GM19240 (cell line): Measurements from ENCODE around the gene IRX5.

Experiments used
- DNase-seq: peaks from one replicate; pipeline ENCODE4 v3.0.0; 2011; ENCODE audit warnings: low spot score; ENCODE audit not compliant: insufficient read length

IRX5 gene

DNA sequence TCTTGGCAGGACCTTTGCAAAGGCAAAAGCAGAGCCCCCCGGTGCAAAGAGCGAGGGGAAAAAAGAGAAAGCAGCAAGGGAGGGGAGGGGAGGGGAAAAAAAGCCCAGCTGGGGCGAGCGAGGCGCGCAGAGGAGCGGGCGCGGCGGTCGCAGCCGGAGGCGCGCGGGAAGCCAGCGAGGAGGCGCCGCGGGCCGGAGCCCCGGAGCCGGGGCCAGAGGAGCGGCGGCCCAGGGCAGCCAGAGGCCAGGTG is 129 bp downstream of the IRX5 start:
- no peak for DNase-seq

DNA sequence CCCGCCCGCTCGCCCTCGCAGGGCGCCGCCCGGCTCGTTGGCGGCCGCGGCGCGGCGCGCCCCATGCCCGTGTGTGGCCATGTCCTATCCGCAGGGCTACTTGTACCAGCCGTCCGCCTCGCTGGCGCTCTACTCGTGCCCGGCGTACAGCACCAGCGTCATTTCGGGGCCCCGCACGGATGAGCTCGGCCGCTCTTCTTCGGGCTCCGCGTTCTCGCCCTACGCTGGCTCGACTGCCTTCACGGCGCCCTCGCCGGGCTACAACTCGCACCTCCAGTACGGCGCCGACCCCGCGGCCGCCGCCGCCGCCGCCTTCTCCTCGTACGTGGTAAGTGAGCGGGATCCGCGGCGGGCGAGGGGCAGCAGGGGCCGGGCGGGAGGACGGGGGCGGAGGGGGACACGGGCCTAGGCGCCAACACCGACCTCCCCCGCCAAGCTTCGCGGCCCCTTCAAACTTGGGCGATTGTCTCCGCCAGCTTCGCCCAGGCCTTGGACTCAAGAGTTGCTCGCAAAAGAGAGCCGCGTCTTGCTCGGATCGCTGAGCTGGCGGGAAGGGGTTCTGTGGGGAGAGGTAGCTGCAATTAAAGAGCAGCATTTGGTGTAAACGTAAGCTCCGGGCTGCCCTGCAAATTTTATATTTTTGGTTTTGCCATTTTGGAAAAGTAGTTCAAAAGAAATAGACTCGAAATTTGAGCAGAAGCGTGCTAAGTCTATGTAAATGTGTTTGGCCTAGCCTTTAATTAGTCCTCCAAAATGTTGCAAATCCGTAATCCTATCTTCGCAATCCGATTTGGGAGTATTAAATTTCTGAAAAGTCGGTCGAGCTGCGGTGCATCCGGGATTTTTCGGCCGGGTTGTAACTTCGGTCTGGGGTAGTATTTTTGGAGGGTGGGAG is 702 bp downstream of the IRX5 start:
- DNase-seq, result no peak

DNA sequence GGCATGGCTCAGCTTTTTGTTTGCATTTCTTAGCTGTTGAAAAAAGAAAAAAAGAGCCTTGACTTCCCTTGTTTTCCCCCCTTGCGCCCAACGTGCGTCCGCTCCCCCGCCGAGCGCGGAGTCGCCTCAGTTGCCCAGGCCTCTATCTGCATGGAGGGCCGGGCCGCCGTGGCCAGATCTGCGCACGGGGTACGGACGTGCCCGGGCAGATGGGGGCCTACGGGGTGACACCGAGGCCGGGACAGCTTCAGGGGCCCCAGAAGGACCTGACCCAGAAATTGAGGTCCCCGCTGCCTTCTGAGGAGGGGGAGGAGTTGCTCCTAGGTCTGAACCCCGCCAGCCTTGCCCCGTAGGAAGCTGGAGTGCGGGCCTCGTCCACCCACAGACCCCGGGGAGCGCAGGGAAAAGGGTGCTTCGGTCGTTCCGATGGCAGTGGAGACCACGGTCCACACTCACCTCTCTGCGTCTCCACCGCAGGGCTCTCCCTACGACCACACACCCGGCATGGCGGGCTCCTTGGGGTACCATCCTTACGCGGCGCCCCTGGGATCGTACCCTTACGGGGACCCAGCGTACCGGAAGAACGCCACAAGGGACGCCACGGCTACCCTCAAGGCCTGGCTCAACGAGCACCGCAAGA is 1.5 kb downstream of the IRX5 start:
- DNase-seq, result no peak

DNA sequence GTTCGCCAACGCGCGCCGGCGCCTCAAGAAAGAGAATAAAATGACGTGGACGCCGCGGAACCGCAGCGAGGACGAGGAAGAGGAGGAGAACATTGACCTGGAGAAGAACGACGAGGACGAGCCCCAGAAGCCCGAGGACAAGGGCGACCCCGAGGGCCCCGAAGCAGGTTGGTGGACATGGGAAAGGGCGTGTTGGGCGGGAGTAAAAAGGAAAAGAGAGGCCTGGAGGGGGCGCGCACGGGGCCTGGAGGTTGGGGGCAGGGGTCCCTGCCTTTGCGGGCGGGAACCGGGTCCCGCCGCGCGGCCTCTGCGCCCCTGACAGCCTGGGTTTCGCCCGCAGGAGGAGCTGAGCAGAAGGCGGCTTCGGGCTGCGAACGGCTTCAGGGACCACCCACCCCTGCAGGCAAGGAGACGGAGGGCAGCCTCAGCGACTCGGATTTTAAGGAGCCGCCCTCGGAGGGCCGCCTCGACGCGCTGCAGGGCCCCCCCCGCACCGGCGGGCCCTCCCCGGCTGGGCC is 2.1 kb downstream of the IRX5 start:
- no peak for DNase-seq

DNA sequence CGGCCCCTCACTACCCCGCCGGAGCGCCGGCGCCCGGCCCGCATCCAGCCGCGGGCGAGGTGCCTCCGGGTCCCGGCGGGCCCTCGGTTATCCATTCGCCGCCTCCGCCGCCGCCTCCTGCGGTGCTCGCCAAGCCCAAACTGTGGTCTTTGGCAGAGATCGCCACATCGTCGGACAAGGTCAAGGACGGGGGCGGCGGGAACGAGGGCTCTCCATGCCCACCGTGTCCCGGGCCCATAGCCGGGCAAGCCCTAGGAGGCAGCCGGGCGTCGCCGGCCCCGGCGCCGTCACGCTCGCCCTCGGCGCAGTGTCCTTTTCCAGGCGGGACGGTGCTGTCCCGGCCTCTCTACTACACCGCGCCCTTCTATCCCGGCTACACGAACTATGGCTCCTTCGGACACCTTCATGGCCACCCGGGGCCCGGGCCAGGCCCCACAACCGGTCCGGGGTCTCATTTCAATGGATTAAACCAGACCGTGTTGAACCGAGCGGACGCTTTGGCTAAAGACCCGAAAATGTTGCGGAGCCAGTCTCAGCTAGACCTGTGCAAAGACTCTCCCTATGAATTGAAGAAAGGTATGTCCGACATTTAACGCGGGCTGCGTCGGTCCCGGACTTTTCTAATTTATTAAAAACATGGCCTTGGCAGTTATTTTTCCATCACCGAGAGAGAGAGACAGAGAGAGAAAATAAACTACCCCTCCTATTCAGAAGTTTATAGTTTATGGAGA is 2.8 kb downstream of the IRX5 start:
- no peak for DNase-seq

DNA sequence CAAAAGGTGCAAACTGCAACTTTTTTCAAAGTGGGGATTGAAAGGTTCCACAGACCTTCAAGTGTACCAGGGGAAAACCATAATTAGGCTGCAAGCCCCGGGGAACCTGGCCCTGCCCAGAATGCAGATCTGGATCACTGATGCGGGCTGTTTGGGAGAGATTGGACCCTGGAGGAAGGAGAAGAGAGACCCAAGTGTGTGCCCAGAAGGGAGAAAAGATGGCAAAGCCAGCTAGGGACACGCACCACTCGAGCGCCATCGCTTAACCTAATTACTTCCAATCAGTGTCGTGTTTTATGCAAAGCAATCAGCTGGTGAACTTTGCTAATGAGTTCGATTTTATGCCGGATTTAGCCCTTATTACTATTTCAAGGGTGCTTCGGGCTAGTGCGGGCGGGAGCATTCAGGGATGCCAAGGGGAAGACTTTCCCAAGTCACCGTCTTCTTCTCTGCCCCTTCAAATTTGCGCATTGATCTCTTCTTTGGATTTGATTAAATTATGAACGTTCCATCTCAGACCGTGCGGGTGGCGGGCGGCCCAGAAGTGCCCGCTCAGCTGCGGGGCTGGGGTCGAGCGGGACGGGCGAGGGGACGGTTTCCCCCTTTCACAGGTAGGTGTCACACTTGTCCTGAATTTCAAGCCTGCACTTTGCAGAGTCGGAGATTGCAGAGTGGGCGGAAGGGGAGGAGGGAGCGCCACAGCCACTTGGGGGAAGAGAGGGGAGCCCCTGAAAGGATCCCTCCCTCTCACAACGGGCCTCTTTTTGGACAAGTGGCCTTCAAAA is 4.0 kb downstream of the IRX5 start:
- no peak for DNase-seq

DNA sequence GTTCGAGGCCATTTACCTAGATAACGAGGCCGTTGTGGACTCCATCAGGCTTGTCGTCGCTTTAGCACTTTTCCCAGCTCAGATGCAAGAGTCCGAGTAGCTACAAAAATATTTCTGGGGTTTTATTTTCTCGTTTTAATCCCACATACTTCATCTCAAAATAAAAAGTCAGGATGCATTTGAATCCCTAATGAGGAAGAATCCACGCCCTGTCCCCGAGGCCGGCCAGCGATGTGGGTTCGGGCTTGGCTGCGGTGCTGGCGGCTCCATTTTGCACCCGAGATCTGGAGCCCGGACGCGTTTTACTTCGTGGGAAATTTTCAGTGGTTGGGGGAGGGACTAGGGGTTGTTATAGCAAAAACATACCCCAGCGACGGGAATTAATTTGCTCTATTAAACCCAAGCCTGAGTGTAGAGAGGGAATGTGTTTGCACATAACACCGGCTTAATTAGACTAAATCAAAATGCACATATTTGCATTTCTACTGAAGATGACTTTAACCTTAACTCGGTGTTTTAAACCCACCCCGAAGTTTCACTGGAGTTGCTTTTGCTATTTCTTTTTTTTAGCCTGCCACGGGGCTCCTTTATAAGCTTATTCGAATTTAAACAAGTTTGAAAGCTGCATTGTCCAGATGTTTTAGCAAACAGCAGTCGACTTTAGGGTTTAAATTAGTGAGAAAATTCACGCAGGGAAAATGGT is 4.8 kb downstream of the IRX5 start:
- no peak for DNase-seq

DNA sequence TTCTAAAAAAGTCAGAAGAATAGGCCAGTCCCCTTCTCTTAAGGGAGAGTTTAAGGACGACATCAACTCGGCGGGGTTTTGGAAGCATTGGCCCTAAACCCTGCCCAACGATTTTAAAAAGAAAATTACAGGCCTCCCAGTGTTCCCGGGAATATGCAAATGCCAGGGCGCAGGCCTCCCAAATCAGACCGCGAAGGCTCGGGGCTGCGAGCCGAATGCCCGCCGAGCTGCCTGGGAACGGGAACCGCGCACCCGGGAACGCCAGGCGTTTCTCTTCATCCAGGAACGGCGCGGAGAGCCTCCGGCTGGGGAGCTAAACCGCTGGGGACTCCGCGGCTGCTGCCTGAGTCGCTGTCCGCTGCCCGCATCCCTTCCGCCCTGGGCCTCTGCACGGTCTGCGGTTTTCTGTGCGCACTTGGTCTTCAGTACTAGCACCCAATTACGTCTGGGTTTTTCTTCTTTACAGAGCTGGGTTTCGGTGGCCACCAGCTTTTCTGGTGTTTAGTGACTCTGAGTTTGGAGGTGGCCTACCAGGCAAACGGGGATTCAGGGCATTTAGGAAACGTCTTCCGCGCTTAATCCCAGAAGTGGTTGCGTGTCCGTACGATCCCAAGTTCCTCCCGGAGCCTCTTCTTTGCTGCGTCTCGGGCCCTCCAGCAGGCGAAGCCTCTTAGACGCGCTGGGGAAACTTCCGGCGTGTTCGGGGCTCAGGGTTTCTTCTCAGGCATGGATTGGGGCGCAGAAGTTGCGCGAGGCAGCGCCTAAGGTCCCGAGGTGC is 5.7 kb downstream of the IRX5 start:
- DNase-seq, result no peak

DNA sequence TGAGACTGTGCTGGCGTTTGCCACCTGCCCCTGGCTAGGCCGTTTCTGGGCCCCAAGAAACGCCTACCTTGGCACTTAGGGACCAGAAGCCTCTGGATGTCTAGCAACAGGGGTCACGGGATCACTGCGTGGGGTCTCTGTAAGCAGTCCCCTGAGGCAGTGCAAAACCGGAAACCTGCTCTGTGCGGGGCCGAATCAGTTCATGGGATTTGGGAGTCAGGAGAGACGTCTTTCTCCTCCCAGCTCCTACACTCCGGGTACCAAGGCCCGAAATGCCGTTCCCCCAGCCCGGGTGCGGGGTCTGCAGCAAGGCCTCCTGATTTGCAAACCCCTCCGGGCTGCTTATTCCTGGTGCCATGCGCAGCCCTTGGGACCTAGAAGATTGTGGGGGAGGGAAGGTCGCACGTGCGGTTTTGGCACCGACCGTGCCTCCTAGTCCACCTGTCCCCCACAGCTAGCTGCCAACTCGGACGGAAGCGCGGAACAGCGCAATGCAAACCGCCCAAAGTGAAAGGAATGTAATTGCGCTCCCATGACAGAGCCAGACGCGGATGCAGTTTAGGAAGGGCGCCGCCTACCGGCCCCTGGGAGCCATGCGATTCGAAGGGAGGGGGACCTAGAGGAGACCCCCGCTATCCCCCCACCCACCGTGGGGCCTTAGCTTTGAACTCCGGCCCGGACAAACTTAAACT is 6.5 kb downstream of the IRX5 start:
- DNase-seq, result no peak

DNA sequence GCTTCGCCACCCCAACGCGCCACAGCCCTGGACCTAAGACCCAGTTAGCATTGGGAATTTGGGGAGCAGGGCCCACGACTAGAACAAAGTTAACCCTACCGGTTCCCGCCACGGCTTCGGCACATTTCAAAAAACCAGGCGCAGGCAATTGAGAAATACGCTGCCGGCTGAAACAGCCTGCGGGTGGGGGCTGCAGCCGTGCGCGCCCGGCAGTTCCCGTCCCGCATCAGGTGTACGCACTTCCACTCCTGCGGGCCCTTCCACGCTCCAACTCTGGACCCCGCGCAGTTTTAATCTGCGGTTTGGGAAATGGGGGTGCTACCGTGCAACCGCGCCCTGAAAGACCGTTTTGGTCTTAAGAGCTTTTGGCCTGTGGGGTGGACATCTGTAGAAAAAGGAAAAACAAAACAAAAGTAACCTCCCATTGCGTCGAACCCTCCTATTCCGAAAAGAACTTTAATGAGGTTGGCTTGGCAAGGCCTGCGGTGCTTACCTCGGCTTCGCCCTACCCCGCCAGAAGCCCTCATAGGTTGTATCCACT is 7.1 kb downstream of the IRX5 start:
- no peak for DNase-seq

DNA sequence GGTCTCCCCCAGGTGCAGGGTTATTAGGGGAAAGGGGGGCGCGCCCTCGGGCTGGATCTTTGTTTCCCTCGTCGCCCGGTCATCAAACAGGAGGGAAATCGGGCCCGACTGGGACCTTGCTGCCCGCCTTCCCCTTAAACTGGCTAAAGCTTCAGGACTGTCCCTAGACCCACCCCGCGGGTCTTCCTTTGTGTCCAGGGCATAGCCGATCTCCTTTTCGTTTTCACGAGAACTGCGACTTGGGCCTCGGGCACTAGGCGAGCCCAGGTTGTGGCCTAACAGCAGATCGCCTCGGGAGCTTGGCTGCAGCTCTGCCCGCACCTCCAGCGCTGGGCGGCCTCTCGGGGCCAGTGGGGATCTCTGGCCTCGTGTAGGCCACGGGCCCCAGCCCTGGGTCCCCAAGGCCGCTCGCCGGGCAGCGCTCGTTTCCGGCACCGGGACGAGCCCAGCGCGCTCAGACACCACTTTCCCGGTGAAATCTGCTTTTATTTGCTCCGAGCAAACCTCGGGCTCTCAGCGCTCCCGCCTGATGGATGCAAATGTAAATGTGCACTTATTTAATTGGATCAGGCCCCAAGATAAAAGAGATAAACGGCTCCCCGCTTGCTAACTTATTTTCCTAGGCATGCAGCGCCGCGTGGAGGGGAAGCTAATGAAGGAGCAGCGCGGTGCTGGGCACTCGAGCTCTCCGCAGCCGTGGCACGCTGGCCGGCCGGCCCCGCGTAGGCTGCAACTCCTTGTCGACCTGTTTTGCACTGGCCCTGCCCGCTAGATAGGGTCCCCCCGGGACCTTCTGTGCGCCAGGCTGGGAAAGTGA is 7.8 kb downstream of the IRX5 start:
- DNase-seq, result no peak

DNA sequence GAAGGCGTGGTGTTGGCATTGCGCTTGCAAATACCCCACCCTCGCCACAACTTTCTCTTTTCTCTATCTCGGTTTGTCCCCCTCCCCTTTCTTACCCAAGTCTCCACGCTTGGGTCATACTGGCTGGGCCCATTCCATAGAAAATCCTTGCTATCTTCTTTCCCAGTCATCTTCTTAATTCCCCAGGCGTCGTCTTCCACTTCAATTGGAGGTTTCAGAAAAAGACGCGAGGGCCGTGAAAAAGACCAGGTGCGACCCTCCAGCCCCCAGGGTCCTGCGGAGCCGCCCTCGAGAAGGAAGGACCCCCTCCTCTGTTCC is 8.3 kb downstream of the IRX5 start:
- no peak for DNase-seq

DNA sequence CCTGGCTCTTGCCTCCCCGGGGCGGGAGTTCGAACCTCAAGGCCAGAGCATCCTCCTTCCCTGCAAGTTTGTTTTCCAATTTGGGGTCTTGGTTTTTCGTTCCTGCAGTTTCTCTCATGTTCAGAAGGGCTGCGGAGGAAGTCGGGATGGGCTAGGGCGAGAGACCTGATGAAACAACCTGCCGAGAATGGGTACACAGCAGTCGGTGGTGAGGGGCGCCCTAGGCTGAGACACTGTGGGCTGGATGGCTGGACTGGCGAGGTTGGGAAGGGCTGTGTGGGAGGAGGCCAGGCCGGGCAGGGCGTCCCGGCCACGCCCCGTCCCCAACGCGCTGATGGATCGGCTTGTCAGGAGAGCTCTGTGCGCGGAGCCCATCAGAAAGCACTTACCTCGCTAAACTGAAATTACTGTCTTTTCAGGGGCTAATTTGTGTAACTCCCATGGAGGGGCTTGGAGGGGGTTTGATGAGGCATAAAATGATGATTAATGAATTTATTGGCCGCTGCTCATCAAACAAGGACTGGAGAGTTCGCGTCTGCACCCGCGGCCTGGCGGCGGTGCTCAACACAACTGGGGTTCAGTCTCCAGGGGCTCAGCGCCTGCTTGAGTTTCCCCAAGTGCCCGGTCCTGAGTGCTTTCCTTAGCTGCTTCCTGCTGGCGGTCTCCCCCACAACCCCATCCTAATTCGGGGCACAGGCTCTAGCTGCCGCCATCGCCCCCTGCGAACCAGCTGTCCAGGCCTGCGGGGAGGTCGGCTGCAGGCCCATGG is 9.0 kb downstream of the IRX5 start:
- DNase-seq, result no peak

DNA sequence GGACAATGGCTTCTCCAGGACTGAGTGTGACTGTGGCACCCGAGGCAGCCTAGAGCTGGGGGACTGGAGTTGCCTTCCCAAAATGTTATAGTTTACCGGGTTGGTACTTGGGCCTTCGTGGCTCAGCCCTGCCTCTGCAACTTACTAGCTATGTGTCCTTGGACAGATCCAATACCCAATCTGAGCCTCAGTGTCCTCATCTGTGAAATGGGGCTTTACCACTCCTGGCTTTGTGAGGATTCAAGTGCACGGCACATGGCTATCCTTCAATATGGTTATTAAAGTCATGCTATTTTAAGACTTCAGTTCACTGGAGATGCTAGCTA is 9.6 kb downstream of the IRX5 start:
- no peak for DNase-seq

DNA sequence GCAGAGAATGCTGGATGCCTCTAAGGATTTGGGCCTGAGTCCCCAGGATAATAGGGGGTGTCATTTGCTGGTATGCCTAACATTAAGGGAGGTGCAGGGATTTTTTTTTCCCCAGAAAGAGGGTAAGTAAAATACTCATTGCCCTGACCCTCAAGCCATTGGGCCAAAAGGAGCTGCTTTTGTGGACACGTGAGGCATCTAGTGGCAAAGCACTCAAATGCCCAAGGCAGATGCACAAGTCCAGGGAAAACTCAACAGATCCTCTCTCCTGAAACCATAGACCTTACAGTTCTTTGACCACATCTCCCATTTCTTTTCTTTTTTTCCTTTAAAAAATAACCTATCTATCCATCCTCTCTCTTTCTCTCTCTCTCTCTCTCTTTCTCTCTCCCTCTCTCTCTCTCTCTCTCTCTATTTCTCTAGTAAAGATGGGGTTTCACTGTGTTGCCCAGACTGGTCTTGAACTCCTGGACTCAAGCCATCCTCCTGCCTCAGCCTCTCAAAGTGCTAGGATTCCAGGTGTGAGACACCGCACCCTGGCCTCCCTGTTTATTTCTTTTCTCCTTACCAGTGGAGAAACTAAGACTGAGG is 11.8 kb downstream of the IRX5 start:
- DNase-seq, result no peak

DNA sequence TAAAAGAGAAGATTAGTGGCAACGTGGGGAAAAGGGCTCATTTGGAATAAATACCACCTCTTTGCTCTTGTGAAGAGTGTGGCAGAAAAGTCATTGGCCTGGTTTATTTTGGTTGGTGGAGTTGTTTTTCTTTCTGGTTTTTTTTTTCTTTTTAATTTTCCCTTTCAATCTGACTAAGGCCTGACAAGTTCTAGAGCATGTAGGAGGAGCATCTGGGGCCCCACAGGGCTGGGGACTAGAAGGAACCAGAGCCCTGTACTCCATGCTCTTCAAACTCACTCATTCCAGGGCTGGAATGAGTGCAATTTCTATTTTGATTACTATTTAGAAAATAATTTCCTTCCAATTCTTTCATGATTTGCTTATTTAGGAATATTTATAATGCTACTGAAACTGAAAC is 13.3 kb downstream of the IRX5 start:
- DNase-seq, result no peak

DNA sequence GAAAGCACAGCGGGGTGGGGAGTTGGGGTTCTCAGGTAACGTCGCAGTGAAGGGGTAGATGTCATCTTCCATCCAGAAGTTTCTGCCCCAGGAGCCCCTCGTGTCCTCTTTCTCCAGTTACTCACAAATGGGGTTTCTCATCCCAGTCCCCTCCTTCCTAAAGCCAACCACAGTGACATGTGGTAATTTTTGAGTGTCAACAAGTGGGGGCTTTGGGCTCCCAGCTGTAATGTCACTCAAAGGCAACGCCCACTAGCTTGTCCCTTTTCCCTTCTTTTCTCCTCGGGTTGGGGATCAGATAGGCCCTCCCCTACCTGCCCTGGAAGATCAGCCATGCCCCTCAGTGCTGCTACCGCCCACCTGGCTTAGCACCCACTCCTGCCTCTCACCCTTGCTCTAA is 14.4 kb downstream of the IRX5 start:
- DNase-seq, result no peak

DNA sequence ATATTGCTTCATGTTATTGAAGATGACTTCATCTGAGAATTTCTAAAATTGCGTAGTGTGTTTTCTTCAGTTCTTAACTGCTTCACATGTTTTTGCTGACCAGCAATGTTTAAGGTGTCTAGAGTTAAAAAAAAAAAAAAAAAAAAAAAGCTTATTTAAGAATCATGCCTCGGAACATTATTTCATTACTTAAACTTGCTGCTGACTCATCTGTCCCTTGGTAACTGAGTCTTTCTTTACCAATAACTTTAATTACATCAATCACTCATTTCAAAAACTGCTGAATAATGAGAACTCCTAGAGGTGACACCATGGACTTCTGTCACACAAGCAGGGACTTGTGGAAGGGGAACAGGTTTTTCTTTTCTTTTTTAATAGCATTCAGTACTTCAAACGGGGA is 16.2 kb downstream of the IRX5 start:
- no peak for DNase-seq
